SW 1271 (cell line): ENCODE results near the gene C1orf167.
A peak's percentile ranks its signal among the peaks of the same experiment; 100 is the strongest.
"Not testable (repeated sequence)": the region's sequence is repeated elsewhere in the genome, so short reads cannot be mapped to it uniquely, and the experiment has no call there.

Experiments used
- DNase-seq, 2 experiments: peaks; one replicate each; lab custom pipeline; 2025; lab: John Stamatoyannopoulos, UW

C1orf167 gene

DNA sequence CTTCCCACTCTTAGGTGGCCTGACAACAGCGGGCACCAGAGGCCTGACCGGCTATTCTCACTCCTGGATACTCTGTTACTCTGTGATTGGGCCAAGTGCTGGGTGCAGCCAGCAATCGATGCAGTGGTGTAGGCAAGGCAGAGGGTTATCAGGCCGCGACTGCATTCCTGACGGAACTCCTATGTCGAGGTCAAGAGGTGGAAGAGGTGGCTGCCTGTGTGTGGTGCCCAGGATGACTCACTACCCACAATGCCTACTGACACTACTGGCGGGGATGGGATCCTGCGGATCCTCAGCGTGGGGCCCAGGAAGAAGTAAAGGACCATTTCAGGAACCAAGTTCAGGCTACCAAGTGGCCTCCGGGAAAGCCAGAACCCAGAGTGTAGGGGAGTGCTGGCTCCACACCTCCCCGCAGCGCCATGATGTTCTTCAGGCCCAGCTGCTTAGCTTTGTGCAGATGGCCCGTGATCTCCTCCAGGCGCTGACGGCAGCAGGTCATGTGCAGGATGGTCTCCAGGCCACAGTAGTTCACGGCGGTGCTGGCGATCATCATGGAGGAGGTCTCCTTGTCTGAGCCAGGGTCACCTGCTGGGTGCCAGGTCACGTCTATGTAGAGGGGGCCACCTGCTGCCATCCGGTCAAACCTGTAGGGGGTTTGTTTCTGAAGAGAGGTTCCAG is 38.9 kb downstream of the C1orf167 start:
- no peak for DNase-seq

DNA sequence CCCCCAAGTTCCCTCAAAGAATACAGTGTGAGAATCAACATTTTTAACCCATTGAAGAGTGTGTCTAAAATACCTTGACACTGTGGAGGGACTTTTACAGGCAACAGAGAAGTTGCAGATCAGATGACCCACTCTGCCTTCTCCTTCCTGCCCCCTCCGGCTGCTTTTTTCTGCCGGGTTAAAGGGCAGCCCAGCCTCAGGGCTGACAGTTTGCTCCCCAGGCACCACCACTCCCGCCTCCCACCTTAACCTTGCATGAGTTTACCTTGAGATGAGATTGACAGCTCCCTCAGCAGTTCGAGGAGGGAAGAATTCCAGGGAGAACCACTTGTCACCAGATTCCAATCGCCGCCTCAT is 40.6 kb downstream of the C1orf167 start:
- no peak for DNase-seq

DNA sequence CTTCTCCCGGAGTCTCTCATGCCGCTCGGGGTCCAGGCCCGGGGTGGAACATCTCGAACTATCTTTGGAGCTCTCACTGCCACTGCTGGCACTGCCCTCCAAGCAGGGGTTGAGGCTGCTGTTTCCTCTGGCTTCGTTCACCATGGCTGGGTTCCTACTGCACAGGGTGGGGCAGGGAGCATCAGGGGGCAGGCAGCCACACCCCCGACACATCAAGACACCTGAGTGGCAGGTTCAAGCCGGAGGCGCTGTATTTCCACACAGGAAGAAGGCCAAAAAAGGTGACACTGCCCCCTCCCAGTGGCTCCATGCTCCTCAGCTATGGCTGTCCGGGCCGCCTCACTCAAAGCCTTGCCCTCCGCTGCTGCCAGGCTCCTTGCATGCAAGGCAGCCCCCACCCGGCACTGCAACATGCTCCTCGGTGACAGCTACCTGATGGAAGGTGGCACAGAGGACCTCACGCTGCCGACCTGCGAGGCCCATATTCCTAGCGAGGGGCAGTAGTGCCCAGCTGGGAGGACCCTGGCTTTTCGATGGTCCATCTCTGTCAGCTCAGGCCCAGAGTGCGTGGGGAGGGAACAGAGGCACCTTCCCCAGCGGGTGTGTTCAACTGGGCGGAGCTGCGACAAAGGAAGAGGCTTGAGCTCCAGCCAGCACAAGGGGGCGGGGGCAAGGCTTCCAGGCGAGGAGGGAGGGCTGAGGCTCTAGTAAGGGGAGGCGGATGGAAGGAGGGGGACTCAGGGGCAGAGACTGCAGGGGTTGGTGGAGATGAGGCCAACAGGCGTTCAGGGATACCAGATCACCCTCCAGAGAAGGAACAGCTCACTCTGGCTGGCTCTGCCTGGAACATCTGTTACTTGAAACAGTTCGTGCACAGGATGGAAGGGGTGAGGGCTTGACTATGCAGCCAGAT is 41.2 kb downstream of the C1orf167 start:
- no peak for DNase-seq

- not testable (repeated sequence) for DNase-seq
Observed at GRCh38 chr1:11803924-11804665, 42.1 kb downstream of the C1orf167 start.

- DNase-seq = no peak
Observed at GRCh38 chr1:11804666-11805421, 42.9 kb downstream of the C1orf167 start.

DNA sequence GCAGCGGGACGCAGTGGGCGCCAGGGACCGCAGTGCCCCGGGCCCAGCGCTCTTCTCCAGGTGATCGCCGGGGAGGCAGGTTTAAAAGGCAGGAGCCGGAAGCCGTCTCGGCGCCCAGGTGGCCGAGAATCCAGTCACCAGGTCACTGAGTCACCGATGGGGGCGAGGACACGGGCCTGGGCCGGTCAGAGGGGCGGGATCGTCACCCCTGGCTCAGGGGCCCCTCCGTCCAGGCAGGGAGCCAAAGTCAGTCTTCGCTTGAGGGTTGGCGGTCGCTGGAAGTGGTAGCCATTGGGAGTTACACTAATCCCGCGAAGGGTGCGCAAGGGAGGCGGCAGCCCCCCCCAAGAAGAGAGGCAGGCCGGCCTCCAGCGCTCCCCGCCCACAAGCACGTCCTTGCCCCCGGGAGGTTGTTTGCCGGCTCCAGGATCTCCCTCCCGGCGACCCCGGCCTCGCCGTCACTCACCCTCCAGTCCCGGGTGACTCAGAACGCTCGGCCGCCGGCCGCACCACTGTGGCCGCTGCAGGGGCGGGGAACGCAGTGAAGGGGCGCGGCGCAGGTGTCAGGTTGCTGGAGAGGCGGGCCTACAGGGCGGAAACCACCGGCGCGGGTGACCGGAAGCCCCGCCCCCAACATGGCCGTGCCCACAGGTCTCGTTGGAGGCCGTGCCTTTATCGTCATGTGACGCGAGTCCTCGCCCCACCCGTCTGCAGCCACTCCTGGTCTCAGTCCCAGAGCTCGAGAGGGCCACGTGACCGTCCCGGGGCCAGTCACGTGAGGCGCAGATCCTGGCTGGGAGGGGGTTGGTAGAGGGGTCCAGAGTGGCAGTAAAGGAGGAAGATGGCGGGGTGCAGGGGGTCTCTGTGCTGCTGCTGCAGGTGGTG is 43.7 kb downstream of the C1orf167 start, which contains the start of the genes CLCN6 and MTHFR:
TSS of gene CLCN6 (plus strand) at position 770 of the 885 bp plus-strand sequence. CDS start at position 842, 72 bp downstream.
TSS of gene MTHFR (minus strand) at position 543 of the 885 bp plus-strand sequence. CDS start 2,848 bp downstream, outside the sequence.
- peak; percentile 94 to 95 for DNase-seq

GRCh38 chr1:11806307-11806936 is 44.4 kb downstream of the C1orf167 start:
- no peak for DNase-seq

GRCh38 chr1:11807133-11807532 is 45.1 kb downstream of the C1orf167 start:
- no peak for DNase-seq

DNA sequence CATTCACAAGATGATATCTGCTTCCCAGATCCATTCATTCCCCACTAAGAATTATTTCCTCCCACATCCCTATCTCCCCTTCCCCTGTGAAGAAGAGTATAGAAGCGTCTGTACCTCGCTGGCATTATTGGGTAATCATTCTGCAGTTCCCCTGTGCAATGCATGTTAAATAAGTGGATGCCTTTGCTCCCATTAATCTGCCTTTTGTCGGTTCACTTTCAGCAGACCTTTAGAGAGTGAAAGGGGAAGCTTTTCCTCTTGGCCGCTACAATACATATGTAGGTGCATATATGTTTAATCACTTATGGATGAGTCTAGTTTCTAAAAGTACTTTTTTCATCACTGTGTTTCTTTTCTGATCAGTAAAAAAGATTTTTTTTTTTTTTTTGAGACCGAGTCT is 51.0 kb downstream of the C1orf167 start:
- DNase-seq = no peak

GRCh38 chr1:11817192-11817591 is 55.2 kb downstream of the C1orf167 start:
- DNase-seq = no peak

DNA sequence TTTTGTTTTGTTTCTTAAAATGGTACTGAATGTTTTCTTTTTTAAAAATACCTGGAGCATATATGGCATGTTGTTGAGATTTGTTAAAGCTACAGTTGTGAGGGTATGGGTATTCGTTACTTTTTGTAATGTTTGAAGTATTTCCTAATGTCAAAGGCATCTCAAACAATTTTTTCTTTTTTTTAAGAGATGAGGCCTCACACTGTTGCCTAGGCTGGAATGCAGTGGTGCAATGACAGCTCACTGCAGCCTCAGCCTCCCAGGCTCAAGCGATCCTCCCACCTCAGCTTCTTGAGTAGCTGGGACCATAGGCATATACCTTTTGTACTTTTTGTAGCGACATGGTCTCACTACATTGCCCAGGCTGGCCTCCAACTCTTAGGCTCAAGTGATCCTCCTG is 60.1 kb downstream of the C1orf167 start:
- no peak for DNase-seq

DNA sequence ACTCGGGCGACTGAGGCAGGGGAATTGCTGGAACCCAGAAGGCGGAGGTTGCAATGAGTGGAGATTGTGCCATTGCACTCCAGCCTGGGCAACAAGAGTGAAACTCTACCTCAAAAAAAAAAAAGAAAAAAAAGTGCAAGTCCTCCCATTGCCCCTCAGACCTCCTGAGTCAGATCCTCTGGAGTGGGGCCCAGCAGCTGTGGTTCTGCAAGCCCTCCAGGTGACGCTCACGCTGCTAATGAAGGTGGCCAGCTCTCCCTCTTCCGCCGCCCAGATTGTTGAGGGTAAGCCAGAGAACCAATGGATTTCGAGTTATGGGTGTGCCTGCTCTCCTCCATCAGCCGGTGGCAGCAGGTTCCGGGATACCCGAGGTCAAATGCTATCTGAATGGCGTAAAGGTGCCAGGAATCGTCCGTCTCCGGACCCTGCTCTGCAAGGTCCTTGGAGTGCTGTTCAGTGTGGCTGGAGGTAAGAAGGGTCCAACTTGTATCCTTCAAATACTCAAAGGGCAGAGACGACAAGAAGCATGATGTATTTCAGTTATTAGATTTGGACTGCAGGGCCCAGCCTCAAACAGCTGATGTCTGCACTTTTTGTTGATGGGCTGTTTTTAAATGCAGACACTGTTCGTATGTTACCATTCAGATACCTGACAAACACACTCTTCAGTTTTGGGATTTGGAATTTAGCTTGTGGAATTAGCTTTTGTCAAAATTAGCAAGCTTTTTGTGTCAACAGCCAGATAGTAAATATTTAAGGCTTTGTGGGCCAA is 61.6 kb downstream of the C1orf167 start:
- no peak for DNase-seq

GRCh38 chr1:11825131-11825530 is 63.1 kb downstream of the C1orf167 start:
- no peak for DNase-seq

DNA sequence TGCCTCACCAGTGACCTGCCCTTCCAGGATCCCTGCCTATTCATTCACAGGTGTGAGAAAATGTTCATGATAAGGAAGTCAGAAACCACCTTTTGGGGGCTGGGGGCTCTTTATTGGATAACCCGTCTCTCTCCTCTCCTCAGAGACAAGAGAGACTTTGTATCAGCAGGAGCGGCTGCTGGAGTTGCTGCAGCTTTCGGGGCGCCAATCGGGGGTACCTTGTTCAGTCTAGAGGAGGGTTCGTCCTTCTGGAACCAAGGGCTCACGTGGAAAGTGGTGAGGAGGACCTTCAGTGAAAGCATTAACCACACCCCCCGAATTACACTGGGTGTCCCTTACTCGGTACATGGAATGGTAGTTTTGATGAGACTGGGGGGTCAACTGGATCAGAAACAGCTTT is 65.0 kb downstream of the C1orf167 start:
- DNase-seq = no peak

DNA sequence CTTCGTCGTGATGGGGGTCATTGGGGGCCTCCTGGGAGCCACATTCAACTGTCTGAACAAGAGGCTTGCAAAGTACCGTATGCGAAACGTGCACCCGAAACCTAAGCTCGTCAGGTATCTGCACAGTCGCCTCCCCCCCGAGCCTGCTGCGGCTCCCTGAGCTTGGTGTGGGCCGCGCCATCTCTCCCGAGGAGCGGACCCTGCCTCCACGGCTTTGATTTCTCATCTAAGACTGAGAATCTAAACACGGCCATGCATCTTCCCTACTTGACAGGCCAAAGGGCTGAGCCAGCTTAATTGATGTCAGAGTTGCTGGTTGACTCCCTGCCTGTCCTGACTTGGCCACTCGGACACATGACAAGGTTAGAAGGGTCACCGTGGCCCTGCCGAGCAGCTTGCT is 66.5 kb downstream of the C1orf167 start:
- no peak for DNase-seq

DNA sequence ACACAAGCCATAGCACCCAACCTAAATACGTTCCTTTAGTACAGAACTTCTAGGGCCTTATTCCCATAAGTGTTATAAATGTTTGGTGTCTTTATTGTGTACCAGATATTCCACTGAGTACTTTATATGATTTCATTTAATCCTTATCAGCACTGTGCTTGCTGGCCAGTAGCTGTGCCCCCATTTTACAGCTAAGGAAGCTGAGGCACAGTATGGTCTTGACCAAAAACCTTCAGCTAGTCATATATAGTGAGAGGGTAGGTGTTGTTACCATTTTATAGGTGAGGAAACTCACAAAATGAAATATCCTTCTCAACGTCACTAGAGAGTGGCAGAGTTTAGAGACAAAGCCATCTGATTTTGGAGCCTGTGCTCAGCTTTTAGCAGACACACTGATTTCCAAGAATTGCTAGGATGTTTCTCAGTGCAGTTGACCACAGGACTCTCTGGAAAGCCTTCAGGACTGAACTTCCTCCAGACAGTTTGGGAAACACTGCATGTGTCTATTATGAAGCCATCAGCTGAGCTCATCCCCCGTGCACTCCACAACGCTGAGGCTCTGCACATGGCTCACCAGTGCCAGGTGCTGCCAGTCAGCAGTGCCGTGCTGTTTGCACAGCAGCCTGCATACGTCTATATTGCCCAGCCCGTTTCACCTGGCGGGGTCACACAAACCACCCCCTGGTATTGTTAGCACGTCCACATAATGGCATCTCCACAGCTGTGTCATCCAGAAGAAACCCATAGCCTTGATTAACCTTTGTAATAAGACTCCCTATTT is 70.1 kb downstream of the C1orf167 start:
- no peak for DNase-seq

- DNase-seq = no peak
Observed at GRCh38 chr1:11833497-11833896, 71.5 kb downstream of the C1orf167 start.

DNA sequence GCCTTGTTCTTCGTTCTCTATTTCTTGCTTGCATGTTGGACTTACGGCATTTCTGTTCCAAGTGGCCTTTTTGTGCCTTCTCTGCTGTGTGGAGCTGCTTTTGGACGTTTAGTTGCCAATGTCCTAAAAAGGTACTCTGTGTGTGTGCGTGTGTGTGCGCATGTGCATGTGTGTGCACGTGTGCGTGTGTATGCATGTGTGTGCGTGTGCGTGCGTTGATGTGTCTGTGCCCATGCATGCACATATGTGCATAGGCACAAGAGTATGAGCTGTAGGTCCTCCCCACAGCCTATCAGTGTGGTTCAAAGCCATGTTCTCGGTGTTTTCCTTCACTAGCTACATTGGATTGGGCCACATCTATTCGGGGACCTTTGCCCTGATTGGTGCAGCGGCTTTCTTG is 71.9 kb downstream of the C1orf167 start:
- no peak for DNase-seq
